ENCODE measurements around the gene FMO2.

The FMO2 gene

GRCh38 chr1:171177261-171177660 is 7.8 kb upstream of the FMO2 start:
- no peak for FAIRE-seq

- FAIRE-seq: no peak
These were observed 5.5 kb upstream of the FMO2 start for GRCh38 chr1:171179318-171180227.

DNA sequence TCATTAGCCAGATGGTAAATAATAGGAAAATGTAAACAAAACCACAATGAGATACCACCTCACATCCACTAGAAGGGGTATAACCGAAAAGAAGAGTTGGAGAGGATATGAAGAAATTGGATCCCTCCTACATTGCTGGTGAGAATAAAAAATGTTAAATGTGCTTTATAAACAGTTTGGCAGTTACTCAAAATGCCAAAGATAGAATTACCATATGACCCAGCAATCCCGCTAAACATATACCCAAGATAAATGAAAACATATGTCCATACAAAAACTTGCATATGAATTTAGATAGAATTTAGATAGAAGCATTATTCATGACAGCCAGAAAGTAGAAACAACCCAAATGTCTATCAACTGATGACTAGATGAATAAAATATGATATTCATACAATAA is 4.4 kb upstream of the FMO2 start:
- no peak for FAIRE-seq

DNA sequence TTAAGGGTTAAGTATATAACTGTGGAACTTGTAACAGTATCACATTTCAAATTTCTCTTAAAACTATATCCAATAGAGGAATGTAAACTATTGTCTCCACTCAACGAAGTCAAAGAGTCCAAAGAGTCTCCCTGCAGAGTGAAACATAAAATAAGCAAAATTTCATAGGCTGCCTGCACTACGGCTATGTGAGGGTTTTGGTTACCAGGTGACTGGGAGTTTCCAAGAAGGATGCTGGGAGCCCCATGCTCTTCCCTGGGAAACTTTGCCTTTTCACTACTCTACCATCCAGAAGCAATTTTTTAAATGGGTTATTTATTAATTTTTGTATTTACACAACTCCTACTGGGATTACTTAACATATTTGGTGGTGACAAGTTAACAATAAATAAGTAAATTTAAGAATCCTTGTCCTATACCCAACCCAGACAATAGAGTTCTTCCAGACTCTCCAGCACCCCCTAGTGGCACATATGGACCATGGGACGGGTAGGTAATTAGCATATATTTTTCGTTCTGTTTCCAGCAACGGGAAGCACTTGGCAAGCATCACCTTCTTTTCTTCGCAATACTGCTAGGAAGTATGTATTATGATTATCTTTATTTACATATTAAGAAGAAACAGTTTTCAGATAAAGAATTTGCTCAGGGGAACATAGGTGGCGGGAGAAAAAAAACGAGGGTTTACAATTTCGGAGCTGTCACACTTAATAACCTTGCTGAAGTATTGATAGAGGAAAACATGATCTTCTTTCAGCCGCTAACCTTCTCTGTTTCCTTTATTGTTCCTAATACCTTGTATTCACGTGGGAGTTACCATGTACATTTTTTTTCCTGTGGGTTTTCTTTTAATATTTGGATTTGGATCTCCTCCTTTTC is 3.5 kb downstream of the FMO2 start:
- FAIRE-seq: no peak

DNA sequence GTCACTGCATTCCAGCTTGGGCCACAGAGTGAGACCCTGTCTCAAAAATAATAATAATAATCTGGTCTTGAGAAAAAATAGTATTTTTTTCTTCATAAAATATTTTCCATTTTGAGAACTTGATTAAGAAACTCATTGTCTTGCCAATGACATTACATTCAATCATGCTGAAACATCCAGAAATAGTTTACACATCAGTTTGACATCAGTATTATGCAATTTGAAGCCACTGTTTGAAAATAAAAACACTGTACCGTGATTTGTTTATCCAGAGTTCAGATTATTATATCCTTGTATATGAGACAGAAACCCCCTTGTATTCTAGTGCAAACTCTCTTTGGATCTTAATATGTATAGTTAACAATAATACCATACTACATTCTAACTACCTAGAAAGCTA is 6.9 kb downstream of the FMO2 start:
- no peak for FAIRE-seq

DNA sequence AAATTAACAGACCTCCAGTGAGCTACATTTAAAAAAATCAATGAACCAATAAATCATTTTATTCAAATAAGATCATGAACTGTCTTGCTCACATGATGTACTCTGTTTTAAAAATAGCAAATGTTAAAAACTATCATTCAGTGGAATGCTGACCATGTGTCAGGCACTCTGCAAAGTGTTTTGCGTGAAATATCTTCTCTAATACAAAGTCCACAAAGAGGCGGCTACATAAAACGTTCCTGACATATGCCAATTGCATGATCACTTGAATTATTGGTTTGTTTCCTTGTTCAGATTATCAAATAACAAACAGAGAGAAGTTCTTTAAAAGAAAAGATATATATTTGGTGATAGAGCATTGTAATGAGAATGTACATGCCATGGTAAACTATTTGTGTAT is 10.7 kb downstream of the FMO2 start:
- FAIRE-seq: no peak

- no peak for FAIRE-seq
These were observed 11.3 kb downstream of the FMO2 start for GRCh38 chr1:171196351-171196750.

- no peak for FAIRE-seq
These were observed 13.0 kb downstream of the FMO2 start for GRCh38 chr1:171198081-171198480.

- no peak for FAIRE-seq
These were observed 19.2 kb downstream of the FMO2 start for GRCh38 chr1:171204296-171204695.

DNA sequence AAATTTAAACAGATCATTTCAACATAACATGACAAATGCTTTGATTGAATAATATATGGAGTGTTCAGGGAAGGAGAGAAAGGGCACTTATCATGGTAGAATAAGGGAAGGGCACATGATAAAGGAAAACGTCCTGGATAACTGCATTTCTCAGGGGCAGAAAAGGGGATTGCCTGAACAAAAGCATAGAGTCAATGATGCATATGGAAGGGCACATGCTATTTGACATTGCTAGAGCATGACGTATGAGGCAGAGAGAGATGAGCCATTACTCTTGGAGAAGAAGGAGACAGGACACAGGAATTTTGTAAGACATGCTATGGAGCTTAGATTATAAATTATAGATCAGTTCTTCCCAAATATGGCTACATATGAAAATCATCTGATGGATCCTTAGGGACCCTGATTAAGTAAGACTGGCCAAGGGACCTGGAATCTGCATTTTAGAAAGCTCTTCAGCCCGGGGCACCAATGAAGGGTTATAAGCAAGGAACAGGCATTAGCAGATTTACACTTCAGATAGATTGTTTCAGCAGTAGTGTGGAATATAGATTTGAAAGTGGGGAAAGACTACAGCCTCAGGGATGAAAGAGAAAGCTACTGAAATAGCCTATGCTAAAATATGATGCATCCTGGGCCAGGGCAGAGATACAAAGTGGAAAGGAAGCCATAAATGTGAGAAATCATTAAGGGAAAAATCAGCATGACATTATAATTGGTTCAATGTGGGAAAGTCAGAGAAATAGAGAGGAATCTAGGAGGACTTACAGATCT is 21.3 kb downstream of the FMO2 start:
- FAIRE-seq: no peak

DNA sequence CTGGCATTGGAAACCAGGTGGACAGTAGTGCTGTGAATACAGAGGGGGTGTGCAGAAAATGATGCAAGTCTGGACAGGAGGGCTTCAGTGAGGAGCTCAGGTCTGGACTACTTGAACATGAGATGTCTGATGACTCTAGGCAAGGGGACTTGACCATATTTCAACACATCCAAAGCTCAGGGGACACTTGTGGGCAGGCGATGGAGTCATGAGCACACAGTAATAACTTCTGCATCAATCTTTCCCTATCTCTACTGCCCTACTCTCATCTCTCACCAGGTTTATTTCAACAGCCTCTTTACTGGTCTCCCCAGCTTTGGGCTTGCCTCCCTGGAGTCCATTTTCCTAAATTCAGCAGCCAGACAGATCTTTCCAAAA is 21.9 kb downstream of the FMO2 start:
- FAIRE-seq: no peak

DNA sequence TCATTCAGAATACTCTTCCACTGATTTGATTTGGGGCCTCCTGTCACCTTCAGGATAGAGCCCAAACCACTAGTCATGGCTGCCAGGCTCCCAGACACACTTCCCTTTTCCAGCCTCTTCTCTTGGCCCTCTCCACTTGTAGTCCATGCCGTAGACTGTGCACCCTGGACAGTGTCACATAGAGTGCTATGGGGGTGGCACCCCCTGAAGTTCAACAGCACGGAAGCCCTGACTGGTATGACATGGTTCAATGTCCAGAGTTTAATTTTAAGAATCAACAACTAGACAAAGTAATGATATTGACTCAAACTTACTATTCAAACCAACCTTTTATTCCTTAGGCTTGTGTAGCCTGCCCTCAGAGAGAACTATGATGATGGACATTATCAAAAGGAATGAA is 22.3 kb downstream of the FMO2 start:
- no peak for FAIRE-seq

DNA sequence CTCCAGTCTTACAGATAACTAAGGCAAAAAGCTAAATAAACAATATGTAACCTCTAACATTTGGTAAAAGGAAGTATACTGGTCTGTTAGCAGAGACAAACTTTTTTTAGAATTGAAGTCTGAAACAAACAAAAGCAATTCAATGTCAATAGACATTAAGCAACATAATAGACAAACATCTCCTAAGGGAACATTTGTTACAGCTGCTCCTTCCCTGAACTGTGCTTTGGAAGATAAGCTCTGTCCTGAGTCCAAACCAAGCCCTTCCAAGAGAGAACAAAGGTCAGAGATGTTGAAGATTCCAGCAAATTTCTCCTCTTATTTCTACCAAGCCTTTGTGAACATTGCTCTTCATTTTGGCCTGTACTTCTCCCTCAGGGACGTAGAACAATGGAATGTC is 25.3 kb downstream of the FMO2 start:
- FAIRE-seq: peak; percentile 64

DNA sequence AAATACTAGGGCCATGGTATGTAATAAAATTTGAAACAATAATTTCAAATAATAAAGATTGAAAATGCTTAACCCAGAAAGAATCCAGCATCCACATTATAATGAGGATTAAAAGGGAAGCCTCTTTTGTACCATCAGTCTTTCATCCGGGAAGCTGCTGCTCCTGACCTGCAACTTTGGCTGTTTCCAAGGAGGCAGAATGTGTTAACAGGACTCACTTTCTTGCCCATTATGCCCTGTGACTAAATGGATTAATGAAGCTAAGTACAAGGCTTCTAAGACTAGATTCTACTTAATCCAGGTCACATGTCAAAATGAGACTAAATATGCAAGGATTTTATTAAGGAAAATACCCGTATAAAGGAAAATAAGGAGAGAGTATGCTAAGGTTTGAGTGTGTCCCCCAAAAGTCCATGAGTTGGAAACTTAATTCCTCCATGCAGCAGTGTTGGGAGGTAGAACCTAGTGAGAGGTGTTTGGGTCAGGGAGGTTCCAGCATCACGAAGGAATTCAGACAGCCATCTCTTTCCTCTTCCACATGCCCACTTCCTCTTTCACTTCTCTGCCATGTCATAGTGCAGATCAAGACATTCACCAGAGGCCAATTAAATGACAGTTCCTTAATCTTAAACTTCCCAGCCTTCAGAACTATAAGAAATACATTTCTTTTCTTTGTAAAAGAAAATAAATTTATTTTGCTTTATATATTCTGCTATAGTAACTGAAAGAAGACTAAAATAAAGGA is 27.7 kb downstream of the FMO2 start:
- FAIRE-seq: no peak

DNA sequence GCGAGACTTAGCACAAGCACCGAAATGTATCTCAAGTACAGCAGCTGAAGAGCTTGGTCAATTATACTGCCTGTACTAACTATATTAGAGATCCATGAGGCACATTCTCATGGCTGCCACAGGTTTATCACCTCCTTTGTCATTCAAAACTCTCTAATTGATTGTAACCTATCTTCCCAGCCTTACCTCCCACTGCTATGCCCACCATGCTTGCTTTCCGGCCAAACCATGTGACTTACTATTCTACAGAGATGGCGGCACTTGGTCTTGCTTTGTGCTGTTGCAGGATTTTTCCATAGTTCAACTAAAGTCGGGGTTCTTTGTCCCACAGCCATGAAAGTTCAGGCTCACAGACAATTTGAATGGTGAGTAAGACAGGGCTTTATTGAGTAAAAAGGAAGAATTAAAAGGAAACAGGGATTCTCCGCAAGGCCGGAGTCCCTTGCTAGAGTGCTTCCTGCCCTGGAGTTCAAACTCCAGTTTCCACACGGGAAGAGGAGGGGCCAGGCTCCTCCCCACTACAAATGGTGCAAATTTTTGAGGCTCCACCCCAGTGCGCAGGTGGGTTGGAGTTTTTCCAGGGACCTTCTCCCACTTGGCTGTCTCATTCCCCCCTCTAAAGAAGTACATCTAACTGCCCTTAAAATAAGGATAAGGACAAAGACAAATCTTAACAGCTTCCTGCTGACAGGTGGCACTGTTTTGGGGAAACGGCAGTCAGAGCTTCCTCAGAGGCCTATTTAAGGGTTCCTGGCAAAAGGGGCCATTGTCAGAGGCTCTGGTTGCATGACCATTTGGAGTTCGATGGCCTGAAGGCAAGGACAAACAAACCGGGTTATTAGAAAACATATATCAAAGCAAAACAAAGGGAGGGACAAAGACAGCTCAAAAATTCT is 28.7 kb downstream of the FMO2 start:
- no peak for FAIRE-seq

- FAIRE-seq: no peak
These were observed 32.8 kb downstream of the FMO2 start for GRCh38 chr1:171217658-171218443.

DNA sequence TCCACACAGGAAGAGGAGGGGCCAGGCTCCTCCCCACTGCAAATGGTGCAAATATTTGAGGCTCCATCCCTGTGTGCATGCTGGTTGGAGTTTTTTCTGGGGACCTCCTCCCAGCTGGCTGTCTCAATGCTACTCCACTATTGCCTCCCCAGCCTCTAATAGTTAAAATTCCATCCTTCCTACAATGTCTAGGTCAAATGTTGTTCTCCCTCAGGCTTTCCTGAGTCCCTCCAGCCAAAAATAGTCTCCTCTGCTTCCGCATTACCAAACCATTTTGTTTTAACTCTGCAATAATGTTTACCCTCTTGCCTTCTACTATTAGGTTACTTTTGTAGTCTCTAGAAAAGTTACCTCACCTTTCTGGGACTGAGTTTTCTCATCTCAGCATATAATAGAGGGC is 33.6 kb downstream of the FMO2 start:
- FAIRE-seq: no peak

DNA sequence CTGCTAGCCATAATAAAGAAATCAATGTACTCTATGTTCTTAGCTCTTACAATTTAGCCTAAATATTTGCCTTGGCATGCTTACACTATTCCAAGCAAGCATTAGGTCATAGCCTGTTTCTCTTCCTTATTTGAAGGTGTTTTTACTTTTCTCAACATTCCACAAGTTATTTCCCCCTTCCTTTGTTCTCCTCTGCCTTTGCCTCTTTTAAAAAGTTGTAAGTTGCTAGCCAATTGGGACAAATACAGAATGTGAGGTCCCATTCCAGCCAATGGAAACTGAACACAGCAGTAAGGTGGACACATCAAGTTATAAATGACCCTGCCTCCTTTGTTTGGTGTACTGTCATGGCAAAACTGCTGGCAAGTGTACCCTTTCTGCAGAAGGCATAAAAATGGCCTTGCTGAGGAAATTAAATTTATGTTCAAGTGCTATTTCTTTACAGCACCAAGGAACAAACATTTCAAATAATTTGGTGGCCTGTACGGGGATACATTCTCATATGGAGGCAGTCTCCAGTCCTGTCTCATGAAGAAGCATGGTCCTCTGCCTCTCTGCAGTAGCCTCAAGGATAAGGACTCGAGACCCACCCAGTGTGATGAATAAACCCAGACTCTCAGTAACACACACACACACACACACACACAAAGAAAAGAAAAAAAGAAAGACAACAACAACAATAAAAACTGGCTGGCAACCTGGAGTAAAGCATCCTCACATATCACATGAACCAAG is 34.4 kb downstream of the FMO2 start:
- no peak for FAIRE-seq

DNA sequence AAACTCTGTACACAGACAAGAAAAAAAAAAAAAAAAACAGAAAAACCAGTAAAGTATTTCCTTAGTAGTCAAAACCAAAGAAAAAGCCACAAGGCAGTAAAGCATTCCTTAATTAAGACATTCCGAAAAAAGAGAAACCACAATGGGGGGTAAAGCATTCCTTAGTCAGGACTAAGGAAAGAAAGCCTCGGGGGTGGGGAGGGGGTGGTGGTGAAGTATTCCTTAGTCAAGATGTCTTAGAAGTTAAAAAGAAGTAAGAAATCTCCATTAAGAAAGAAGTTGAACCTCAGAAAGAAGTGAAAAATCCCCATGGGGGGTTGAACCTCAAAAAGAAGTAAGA is 35.0 kb downstream of the FMO2 start:
- FAIRE-seq: no peak

GRCh38 chr1:171220581-171221054 is 35.5 kb downstream of the FMO2 start:
- no peak for FAIRE-seq
